Hematopoietic multipotent progenitor cell treated with erythropoietin and hydrocortisone succinate and interleukin-3 and kit ligand, for 6 days (in vitro differentiated cells): ENCODE results near the gene PNKP.

Experiments
- DNase-seq: peaks from one replicate; pipeline ENCODE4 v3.0.0-alpha.2; 2015

PNKP gene

GRCh38 chr19:49814010-49814409 is 53.4 kb downstream of the PNKP start:
- peak; percentile 19 for DNase-seq

GRCh38 chr19:49812997-49813861 is 54.1 kb downstream of the PNKP start, which contains the start of gene FUZ:
FUZ (minus strand) TSS chr19:49813292; CDS start chr19:49813106, 186 bp downstream.
- peak; percentile 99 for DNase-seq

- no peak for DNase-seq
Observed at GRCh38 chr19:49812452-49812996, 54.9 kb downstream of the PNKP start.

- DNase-seq: no peak
Observed at GRCh38 chr19:49811328-49811727, 56.0 kb downstream of the PNKP start.
